KOPT-K1 (cell line): ENCODE data around the gene TMEM131L.
A peak's percentile ranks its signal among the peaks of the same experiment; 100 is the strongest.
"Not testable (repeated sequence)": the region's sequence is repeated elsewhere in the genome, so short reads cannot be mapped to it uniquely, and the experiment has no call there.

Experiments
- H3K27ac ChIP-seq: fragments of 200-600 bp; sonication (generic); 2 replicates; pipeline ENCODE4 v1.5.1; 2016; ENCODE audit warnings: antibody characterized with exemption, mild to moderate bottlenecking, low read depth, low read length; ENCODE audit not compliant: poor library complexity, severe bottlenecking
- H3K36me3 ChIP-seq: fragments of 200-600 bp; sonication (generic); 2 replicates; pipeline ENCODE4 v1.5.1; 2017; ENCODE audit warnings: antibody characterized with exemption, mild to moderate bottlenecking, low read length, moderate library complexity; ENCODE audit not compliant: insufficient read depth
- H3K9me3 ChIP-seq: fragments of 200-600 bp; sonication (generic); 2 replicates; pipeline ENCODE4 v1.5.1; 2017; ENCODE audit warnings: antibody characterized with exemption, low read length, mild to moderate bottlenecking; ENCODE audit not compliant: insufficient read depth, poor library complexity, severe bottlenecking

TMEM131L gene

GRCh38 chr4:153461549-153461948, 4.6 kb upstream of the TMEM131L start:
- H3K36me3 ChIP-seq, H3K27ac ChIP-seq, H3K9me3 ChIP-seq: not testable (repeated sequence)

DNA sequence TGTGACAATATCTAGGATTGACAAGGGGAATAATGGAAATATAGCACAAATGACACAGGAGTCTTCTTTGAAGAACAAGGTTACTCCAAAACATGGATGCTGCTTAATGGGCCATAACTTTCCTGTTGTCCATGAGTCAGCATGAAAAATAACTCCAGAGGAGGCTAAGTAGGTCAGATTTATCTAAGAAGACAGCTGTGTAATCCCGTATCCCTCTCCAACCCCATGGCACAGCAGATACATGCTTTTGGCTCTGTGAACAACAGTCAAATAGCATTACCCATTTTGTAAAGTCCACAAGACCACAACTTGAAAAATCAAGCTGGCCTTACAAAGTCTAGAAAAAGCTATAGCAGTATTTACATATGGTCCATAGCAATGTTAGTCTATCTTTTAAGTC, 2.1 kb upstream of the TMEM131L start:
- H3K27ac ChIP-seq: no peak overlapping the region
- H3K36me3 ChIP-seq: 0 out of 2 replicates have a peak, but pooled peaks cover under 1% of the 10 kb centered on the region
- no peaks in the 10 kb centered on the region for H3K9me3 ChIP-seq

DNA sequence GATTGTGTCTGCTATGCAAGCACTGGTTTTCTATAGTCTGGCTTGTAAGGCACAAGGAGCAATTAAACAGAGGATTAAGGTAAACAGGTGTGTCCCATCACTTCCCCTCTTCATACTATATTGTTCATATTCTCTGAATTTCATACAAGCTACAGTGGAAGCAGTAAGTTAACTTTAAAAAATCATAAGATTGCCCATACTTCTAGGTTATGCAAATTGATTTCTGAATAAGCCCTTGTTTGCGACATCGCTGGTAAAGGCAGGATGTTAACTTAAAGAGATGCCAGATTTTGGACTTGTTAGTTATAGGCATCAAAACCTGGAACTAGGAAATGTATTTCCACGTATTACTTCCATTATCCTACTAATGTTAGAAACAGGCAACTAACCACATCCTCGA, 1.0 kb upstream of the TMEM131L start:
- Histone ChIP-seq H3K27ac (peak overlapping the region; percentile 93), H3K36me3 (peaks cover 11% of the 10 kb centered on the region), H3K9me3 (no peaks in the 10 kb centered on the region)

GRCh38 chr4:153465615-153466080, 512 bp upstream of the TMEM131L start:
- Histone ChIP-seq H3K9me3 (no peaks in the 10 kb centered on the region), H3K27ac (peak overlapping the region; percentile 93)

GRCh38 chr4:153466949-153467896, 1.1 kb downstream of the TMEM131L start:
- no peaks in the 10 kb centered on the region for H3K9me3 ChIP-seq
- H3K27ac ChIP-seq: peak overlapping the region; percentile 93
- H3K36me3 ChIP-seq: peaks cover 31% of the 10 kb centered on the region

More at GRCh38 chr4:153465615-153466080, 512 bp upstream of the TMEM131L start:
- peaks cover 16% of the 10 kb centered on the region for H3K36me3 ChIP-seq

DNA sequence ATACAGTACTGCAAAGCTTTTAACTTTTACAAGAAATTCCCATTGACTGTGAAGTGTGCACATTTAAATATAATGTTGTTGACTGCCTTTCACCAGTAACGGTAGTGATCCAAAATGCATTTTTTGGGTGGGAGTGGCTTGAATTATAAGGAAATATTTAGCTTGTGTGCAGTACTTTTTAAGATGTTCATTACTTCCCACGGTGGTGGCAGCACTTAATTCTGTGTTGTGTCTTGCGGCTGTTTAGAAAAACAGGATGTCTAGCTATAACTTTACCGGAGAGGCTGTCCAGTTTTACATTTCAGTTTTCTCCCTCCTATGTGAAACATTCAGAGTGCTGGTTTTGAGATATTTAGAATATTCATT, 1.7 kb downstream of the TMEM131L start:
- no peaks in the 10 kb centered on the region for H3K9me3 ChIP-seq
- H3K36me3 ChIP-seq: peaks cover 38% of the 10 kb centered on the region
- peak overlapping the region; percentile 93 for H3K27ac ChIP-seq

DNA sequence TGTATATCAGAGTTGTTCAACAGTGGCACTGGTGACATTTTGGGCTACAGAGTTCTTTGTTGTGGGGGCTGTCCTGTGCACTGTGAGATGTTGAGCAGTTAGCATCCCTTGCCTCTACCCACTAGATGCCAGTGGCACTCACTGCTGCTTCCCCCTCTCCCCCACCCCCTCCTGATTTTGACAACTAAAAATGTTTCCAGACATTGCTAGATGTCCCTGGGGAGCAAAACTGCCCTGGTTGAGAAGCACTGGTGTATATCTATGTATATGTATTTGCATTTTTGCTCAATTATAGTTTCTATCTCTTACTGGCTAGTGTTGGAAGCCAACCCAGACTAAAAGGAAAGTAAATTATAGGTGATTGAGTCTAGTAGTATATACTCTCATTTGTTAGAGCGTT, 2.4 kb downstream of the TMEM131L start:
- H3K27ac ChIP-seq: peak overlapping the region; percentile 93
- no peaks in the 10 kb centered on the region for H3K9me3 ChIP-seq
- peaks cover 45% of the 10 kb centered on the region for H3K36me3 ChIP-seq

DNA sequence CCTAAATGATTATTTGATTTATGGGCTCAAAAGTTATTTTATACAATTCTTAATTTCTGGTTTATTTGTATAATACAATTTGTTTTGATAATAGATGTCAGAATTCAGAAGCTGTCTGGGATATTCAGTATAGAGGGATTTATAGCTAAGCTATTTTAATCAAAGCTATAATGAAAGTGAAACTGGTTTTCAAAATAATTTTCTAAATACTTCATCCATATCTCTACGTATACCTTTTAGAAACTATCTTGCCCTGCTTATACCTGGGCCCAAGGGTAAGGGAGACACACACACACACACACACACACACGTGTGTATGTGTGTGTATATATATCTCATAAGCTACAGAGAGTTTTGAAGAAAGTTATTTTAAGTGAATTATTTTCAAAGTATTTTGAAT, 2.9 kb downstream of the TMEM131L start:
- H3K36me3 ChIP-seq: peaks cover 49% of the 10 kb centered on the region
- H3K27ac ChIP-seq: peak overlapping the region; percentile 93
- H3K9me3 ChIP-seq: no peaks in the 10 kb centered on the region

DNA sequence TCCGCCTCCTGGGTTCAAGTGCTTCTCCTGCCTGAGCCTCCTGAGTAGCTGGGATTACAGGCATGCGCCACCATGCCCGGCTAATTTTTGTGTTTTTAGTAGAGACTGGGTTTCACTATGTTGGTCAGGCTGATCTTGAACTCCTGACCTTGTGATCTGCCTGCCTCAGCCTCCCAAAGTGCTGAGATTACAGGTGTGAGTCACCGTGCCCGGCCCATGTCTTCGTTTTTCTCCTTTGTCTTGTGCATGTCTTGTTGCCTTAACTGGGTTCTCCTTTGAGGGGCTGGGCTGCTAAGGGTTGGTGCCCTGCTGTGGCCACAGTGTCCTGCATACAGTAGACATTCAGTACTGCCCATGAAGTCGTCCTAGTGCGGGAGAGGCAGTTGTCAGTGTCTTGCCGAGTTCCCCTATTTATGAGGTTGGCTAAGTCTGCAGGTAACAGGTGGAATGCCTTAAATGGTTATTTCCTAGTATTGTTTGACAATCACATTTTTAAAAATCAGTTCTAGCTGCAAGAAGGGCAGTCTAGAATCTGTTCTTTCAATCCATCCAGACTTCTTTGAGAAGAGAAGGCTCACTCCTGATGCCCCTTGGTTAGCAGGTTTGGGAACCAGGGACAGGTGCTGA, 5.0 kb downstream of the TMEM131L start:
- H3K36me3 ChIP-seq: peaks cover 70% of the 10 kb centered on the region
- not testable (repeated sequence) for H3K9me3 ChIP-seq
- H3K27ac ChIP-seq: peak overlapping the region; percentile 44

GRCh38 chr4:153471698-153472093, 5.5 kb downstream of the TMEM131L start:
- H3K9me3 ChIP-seq: no peaks in the 10 kb centered on the region
- H3K36me3 ChIP-seq: peaks cover 76% of the 10 kb centered on the region
- peak overlapping the region; percentile 44 for H3K27ac ChIP-seq

DNA sequence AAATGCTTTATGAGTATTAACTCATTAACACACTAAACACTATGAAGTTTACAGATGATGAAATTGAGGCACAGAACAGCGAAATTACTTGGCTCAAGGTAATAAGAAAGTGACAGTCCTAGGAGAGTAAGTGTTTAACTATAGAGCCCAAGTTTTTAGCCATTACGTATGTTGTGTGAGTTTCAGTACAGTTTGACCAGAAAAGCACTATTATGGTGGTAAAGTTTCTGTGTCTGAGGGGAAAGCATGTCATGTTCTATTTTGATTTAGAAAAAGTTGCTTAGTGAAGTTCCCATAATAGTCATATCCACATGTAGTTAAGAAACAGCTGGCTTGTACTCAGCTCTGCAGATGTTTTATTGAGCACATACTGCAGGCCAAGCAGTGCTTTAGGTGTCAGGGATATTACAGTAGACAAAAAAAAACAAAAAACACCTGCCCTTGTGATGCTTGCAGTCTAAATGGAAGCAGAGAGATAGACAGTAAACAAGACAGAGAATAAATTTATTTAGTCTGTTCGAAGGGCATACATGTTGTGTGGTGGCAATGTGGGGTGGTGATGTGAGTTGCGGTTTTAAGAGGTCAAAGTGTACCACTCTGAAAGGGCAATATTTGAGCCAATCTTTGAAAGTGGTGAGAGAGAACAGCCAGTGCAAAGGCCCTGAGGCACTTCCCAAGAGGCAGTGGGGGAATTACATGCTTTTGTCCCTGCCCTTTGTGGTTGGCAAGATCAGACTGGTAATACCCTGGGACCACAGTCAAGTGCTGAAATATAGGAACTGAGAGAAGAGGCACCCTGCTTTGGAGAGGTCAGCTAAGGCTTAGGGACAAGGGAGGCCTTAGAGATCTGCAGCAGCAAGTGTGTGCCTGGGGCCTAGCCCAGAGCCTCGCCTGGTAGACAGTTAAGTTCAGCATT, 6.2 kb downstream of the TMEM131L start:
- Histone ChIP-seq H3K36me3 (peaks cover 82% of the 10 kb centered on the region), H3K9me3 (no peaks in the 10 kb centered on the region), H3K27ac (peak overlapping the region; percentile 44)

- Histone ChIP-seq H3K36me3 (peaks cover 97% of the 10 kb centered on the region), H3K27ac (no peak overlapping the region), H3K9me3 (no peaks in the 10 kb centered on the region)
Measured at GRCh38 chr4:153474251-153474650, 8.1 kb downstream of the TMEM131L start.

GRCh38 chr4:153476829-153477574, 10.8 kb downstream of the TMEM131L start:
- Histone ChIP-seq H3K36me3 (peaks cover 96% of the 10 kb centered on the region), H3K9me3 (no peaks in the 10 kb centered on the region), H3K27ac (no peak overlapping the region)

DNA sequence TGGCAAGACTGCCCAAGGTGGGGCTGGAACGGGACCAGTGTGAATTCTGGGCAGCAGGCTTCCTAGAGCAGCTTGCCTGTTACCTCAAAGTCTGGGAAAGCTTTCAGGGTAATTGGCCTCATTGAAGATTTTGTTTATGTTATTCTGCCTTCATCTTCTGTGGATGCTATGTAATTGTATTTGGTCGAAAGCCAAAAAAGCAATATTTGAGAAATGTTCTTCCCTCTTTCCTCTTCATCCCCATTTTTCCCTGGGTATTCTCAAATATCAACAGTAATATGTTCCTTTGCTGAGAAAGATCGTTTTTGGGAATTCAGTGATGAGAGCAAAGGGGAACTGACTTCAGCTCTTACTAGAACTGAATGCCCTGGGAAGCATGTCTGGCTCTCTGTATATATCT, 12.9 kb downstream of the TMEM131L start:
- Histone ChIP-seq H3K9me3 (no peaks in the 10 kb centered on the region), H3K36me3 (peaks cover 87% of the 10 kb centered on the region), H3K27ac (no peak overlapping the region)
